ENCODE measurements around the gene MARK3.

Gene MARK3

DNA sequence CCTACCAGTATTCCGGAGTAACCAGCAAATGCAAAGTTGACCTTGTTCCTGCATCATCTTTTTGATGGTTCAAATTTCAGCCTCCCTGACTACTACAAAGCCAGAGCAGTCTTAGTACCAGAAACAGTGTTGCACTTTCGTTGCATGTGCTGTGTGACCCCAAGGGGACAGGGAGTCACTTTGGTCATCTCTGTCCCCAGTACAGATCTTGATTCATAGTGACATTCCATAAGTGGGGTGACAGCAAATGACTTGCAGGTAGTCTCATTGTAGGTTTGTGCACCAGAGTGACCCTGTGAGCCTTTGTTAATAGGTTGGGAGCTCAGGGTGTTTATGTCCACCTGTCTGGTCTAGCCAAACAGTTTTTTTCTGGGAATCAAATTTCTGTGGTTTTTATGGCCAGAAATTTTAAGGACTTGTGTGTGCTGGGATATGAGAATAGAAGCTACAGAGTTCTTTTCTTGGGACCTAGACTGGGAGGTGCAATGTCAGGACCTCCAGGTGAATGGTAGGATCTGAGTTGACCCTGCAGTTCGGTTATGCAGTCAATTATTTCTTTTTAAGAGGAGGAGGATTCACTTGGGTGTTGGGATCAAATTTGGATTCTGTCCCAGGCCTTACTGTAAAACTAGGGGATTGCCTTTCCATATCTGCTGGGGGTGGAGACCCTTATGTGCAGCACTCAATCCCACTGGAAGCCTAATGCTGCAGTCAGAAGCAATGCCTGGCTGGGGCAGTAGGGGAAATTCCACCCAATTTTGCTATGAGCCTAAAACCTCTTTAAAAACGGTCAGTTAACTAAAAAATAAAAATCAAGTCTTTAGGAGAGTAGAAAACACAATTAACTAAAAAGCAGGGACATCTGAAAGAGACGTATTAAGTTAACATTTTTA lies 41.1 kb upstream of the MARK3 start:
- TF ChIP-seq GABPA (IDR thresholded peaks at IDR 0.05; ENCODE audit: low read depth) (no peak), SPI1 (IDR thresholded peaks at IDR 0.05; ENCODE audit: borderline replicate concordance, low read depth) (no peak), POLR2AphosphoS5 (IDR thresholded peaks at IDR 0.05; ENCODE audit: low read depth) (peak; percentile 41; the same call in 1 of the 2 replicates)
- TF ChIP-seq, protein P1, sequence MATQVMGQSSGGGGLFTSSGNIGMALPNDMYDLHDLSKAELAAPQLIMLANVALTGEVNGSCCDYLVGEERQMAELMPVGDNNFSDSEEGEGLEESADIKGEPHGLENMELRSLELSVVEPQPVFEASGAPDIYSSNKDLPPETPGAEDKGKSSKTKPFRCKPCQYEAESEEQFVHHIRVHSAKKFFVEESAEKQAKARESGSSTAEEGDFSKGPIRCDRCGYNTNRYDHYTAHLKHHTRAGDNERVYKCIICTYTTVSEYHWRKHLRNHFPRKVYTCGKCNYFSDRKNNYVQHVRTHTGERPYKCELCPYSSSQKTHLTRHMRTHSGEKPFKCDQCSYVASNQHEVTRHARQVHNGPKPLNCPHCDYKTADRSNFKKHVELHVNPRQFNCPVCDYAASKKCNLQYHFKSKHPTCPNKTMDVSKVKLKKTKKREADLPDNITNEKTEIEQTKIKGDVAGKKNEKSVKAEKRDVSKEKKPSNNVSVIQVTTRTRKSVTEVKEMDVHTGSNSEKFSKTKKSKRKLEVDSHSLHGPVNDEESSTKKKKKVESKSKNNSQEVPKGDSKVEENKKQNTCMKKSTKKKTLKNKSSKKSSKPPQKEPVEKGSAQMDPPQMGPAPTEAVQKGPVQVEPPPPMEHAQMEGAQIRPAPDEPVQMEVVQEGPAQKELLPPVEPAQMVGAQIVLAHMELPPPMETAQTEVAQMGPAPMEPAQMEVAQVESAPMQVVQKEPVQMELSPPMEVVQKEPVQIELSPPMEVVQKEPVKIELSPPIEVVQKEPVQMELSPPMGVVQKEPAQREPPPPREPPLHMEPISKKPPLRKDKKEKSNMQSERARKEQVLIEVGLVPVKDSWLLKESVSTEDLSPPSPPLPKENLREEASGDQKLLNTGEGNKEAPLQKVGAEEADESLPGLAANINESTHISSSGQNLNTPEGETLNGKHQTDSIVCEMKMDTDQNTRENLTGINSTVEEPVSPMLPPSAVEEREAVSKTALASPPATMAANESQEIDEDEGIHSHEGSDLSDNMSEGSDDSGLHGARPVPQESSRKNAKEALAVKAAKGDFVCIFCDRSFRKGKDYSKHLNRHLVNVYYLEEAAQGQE (IDR thresholded peaks at IDR 0.05; ENCODE audit: insufficient replicate concordance, low read depth) = no peak
- no peak overlapping the region for H3K4me3 ChIP-seq (replicated peaks; ENCODE audit: insufficient read depth, low read length)
- no peaks in the 10 kb centered on the region for H3K27me3 ChIP-seq (ENCODE audit: insufficient read depth, poor library complexity, severe bottlenecking)
- DNase-seq (ENCODE audit: low read depth in 1 of 2, low spot score in 1 of 2) = no peak
- H3K27ac ChIP-seq (replicated peaks) = no peak overlapping the region

DNA sequence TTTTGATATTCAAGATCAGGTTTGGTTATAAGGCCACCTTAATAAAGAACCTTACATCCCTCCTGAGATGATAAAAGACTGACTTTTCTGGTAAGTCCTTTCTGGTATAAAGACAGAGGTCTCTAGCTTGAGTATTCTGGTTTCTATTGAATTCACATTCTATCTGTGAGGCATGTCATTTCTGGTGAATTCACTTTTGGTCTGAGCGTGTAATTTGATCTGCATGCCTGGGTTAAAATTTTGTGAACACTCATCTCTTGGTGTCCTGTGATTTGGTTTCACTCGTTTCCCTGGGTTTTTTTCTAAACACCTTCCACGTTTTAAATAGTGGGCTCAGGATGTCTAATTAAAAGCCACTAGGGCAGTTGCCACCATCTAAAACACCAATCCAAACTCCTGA lies 38.9 kb upstream of the MARK3 start:
- Histone ChIP-seq H3K27me3 (ENCODE audit: insufficient read depth, poor library complexity, severe bottlenecking) (no peaks in the 10 kb centered on the region), H3K4me3 (replicated peaks; ENCODE audit: insufficient read depth, low read length) (no peak overlapping the region), H3K27ac (replicated peaks) (no peak overlapping the region)
- TF ChIP-seq, protein P1 (IDR thresholded peaks at IDR 0.05; ENCODE audit: insufficient replicate concordance, low read depth) = no peak
- TF ChIP-seq GABPA (IDR thresholded peaks at IDR 0.05; ENCODE audit: low read depth) (no peak), POLR2AphosphoS5 (IDR thresholded peaks at IDR 0.05; ENCODE audit: low read depth) (no peak), SPI1 (IDR thresholded peaks at IDR 0.05; ENCODE audit: borderline replicate concordance, low read depth) (no peak)
- TF ChIP-seq, protein P2, sequence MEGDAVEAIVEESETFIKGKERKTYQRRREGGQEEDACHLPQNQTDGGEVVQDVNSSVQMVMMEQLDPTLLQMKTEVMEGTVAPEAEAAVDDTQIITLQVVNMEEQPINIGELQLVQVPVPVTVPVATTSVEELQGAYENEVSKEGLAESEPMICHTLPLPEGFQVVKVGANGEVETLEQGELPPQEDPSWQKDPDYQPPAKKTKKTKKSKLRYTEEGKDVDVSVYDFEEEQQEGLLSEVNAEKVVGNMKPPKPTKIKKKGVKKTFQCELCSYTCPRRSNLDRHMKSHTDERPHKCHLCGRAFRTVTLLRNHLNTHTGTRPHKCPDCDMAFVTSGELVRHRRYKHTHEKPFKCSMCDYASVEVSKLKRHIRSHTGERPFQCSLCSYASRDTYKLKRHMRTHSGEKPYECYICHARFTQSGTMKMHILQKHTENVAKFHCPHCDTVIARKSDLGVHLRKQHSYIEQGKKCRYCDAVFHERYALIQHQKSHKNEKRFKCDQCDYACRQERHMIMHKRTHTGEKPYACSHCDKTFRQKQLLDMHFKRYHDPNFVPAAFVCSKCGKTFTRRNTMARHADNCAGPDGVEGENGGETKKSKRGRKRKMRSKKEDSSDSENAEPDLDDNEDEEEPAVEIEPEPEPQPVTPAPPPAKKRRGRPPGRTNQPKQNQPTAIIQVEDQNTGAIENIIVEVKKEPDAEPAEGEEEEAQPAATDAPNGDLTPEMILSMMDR (IDR thresholded peaks at IDR 0.05; ENCODE audit: insufficient read depth, low read length) = no peak
- no peak for DNase-seq (ENCODE audit: low read depth in 1 of 2, low spot score in 1 of 2)

DNA sequence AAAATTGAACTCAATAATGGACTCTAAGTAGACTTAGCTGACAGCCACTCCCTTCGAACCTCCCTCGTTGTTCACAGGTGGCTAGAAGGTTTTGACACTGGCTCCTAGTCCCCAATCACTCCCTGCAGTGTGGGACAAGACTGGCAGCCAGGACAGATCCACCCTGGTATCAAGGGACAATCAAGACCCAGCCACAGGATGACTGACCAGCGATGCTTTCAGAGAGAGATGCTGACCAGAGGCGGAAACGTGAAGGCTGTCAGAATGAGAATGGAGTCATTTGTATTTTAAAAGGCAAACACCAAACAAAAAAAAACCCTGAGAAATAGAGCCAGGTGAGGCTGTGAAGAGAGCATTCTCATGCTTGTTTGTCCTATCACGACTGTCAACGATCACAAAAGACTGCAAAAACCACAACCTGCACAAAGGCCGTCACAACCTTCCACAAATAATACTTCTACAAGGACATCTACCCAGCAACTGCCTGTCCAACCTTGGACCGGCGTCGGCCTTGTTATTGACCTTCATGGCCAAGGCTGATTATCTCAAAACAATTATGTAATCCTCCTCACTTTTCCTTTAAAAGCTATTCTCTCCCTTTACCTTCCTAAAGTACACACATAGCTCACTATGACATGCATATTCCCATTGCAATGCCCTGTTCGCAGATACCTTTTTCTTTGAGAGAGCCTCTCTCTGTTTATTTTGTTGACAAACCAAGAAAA lies 38.0 kb upstream of the MARK3 start:
- Histone ChIP-seq H3K27me3 (ENCODE audit: insufficient read depth, poor library complexity, severe bottlenecking) (no peaks in the 10 kb centered on the region), H3K27ac (replicated peaks) (no peak overlapping the region), H3K4me3 (replicated peaks; ENCODE audit: insufficient read depth, low read length) (no peak overlapping the region)
- no peak for DNase-seq (ENCODE audit: low read depth in 1 of 2, low spot score in 1 of 2)
- TF ChIP-seq, protein P1 (IDR thresholded peaks at IDR 0.05; ENCODE audit: insufficient replicate concordance, low read depth) = no peak
- TF ChIP-seq POLR2AphosphoS5 (IDR thresholded peaks at IDR 0.05; ENCODE audit: low read depth) (no peak), GABPA (IDR thresholded peaks at IDR 0.05; ENCODE audit: low read depth) (no peak), SPI1 (IDR thresholded peaks at IDR 0.05; ENCODE audit: borderline replicate concordance, low read depth) (no peak)
- TF ChIP-seq, protein P2 (IDR thresholded peaks at IDR 0.05; ENCODE audit: insufficient read depth, low read length) = no peak

Measured in HL-60 (cell line).